Sigmoid colon (tissue), 7 donors: ENCODE measurements around the gene FZD1. TPM values are rescaled to one million over a fixed set of nuclear protein-coding genes. Genes with fewer than 3 reads are reported as not detected.

ENCODE experiments used
- DNase-seq: peaks from one replicate; pipeline ENCODE4 v3.0.0-alpha.2; 2019
- H3K27ac ChIP-seq, 4 donors: fragments of 200-600 bp; sonication (generic); one replicate each; pipeline ENCODE4 v1.5.1; 2016 to 2019; ENCODE audit warnings: mild to moderate bottlenecking in 1 of 4
- H3K27me3 ChIP-seq, 3 donors: fragments of 200-600 bp; sonication (generic); one replicate each; pipeline ENCODE4 v1.5.1; 2019; ENCODE audit warnings: mild to moderate bottlenecking in 1 of 3
- H3K36me3 ChIP-seq, 4 donors: fragments of 200-600 bp; sonication (generic); one replicate each; pipeline ENCODE4 v1.5.1; 2016 to 2019
- H3K4me1 ChIP-seq, 4 donors: fragments of 200-600 bp; sonication (generic); one replicate each; pipeline ENCODE4 v1.5.1; 2017 to 2019
- H3K4me3 ChIP-seq, 4 donors: fragments of 200-600 bp; sonication (generic); one replicate each; pipeline ENCODE4 v1.5.1; 2017 to 2019; ENCODE audit warnings: mild to moderate bottlenecking in 2 of 4, moderate library complexity in 1 of 4
- H3K9me3 ChIP-seq, 4 donors: fragments of 200-600 bp in 3 of 4; sonication (generic) in 3 of 4; one replicate each; pipeline versions ENCODE4 v1.5.1 to v1.6.1; 2013 to 2019
- CTCF ChIP-seq, 4 experiments: fragments of 450-650 bp in 3 of 4; fragments of 200-600 bp in 1 of 4; IDR thresholded peaks; one replicate each; pipeline ENCODE4 v1.5.1; 2016 to 2019; ENCODE audit warnings: antibody characterized with exemption in 4 of 4, mild to moderate bottlenecking in 3 of 4, moderate library complexity in 2 of 4
- EP300 ChIP-seq, 4 donors: sonication (generic); formaldehyde crosslinking; IDR thresholded peaks; one replicate each; pipeline ENCODE4 v1.6.1; 2017; ENCODE audit warnings: antibody characterized with exemption in 4 of 4
- POLR2A ChIP-seq, 2 donors: fragments of 450-650 bp; IDR thresholded peaks; one replicate each; pipeline ENCODE4 v1.6.1; 2016; ENCODE audit warnings: antibody characterized with exemption in 2 of 2, mild to moderate bottlenecking in 2 of 2, moderate library complexity in 2 of 2
- POLR2AphosphoS5 ChIP-seq, 4 donors: sonication (generic); formaldehyde crosslinking; IDR thresholded peaks; one replicate each; pipeline ENCODE4 v1.6.1; 2017; ENCODE audit warnings: antibody characterized with exemption in 4 of 4
- WGBS, 2 donors: extraction: QIAGEN DNeasy Blood & Tissue Kit; methylation state at CpG; one replicate each; pipeline ENCODE4 v1.1.7; 2013; 5-methylcytosine and 5-hydroxymethylcytosine counted together
- intact Hi-C: fragments of 100-400 bp; cut with DNase I; formaldehyde crosslinking; loops from one replicate; pipeline ENCODE4 v1.15.1; 2023
- polyA plus RNA-seq, 3 donors: library from polyadenylated mRNA; stranded (reverse); fragments of 200-250 nt; gene quantifications; one replicate each; pipeline ENCODE4 v1.2.3, GENCODE V29; 2013
- total RNA-seq, 4 donors: library from RNA; depleted of rRNA; stranded (reverse); fragments of >200 nt; gene quantifications; one replicate each; pipeline ENCODE4 v1.1.0, GENCODE V29; 2016
- donor health status: healthy with polysubstance abuse.
- donor health status: Bipolar disorder and iron deficiency.
- donor health status: healthy.

The FZD1 gene
- total and polyA plus RNA-seq, 7 donors: 1.2 to 20.5 (median 14.5) TPM

- Histone ChIP-seq H3K27ac (no peak overlapping the region), H3K4me1 (peaks cover 0 to 7% (median 0%) of the 10 kb centered on the region in 4 donors), H3K4me3 (no peak overlapping the region), H3K9me3 (no peaks in the 10 kb centered on the region), H3K27me3 (no peaks in the 10 kb centered on the region), H3K36me3 (no peaks in the 10 kb centered on the region)
- WGBS, 2 donors: 73 to 84% methylated on average over 3 of the region's 3 CpGs
- DNase-seq: no peak
- intact Hi-C loops: no loop called here
- TF ChIP-seq POLR2A (IDR thresholded peaks at IDR 0.05) (no peak), EP300 (IDR thresholded peaks at IDR 0.05) (no peak), POLR2AphosphoS5 (IDR thresholded peaks at IDR 0.05) (no peak), CTCF (IDR thresholded peaks at IDR 0.05) (no peak)
These were observed 24.1 kb downstream of the FZD1 start for GRCh38 chr7:91288208-91288824.

- intact Hi-C loops: no loop called here
These were observed 25.5 kb downstream of the FZD1 start for GRCh38 chr7:91289633-91290254.

GRCh38 chr7:91291302-91291701 lies 27.1 kb downstream of the FZD1 start:
- Histone ChIP-seq H3K9me3 (no peaks in the 10 kb centered on the region), H3K4me1 (peaks cover 0 to 7% (median 0%) of the 10 kb centered on the region in 4 donors), H3K27ac (no peak overlapping the region), H3K27me3 (no peaks in the 10 kb centered on the region), H3K36me3 (no peaks in the 10 kb centered on the region), H3K4me3 (no peak overlapping the region)
- no peak for DNase-seq
- TF ChIP-seq POLR2A (IDR thresholded peaks at IDR 0.05) (no peak), CTCF (IDR thresholded peaks at IDR 0.05) (no peak), POLR2AphosphoS5 (IDR thresholded peaks at IDR 0.05) (no peak), EP300 (IDR thresholded peaks at IDR 0.05) (no peak)
- WGBS, 2 donors: 84 to 91% methylated on average over 5 of the region's 5 CpGs
- intact Hi-C loops: no loop called here

More at GRCh38 chr7:91289633-91290254, 25.5 kb downstream of the FZD1 start:
- Histone ChIP-seq H3K9me3 (no peaks in the 10 kb centered on the region), H3K36me3 (no peaks in the 10 kb centered on the region), H3K27me3 (no peaks in the 10 kb centered on the region), H3K27ac (no peak overlapping the region), H3K4me1 (peaks cover 0 to 7% (median 0%) of the 10 kb centered on the region in 4 donors), H3K4me3 (no peak overlapping the region)
- no peak for DNase-seq
- TF ChIP-seq CTCF (IDR thresholded peaks at IDR 0.05): no peak
- no peak for TF ChIP-seq EP300 (IDR thresholded peaks at IDR 0.05)
- TF ChIP-seq POLR2AphosphoS5 (IDR thresholded peaks at IDR 0.05): no peak
- no peak for TF ChIP-seq POLR2A (IDR thresholded peaks at IDR 0.05)
- 39 to 72% methylated on average over 5 of the region's 5 CpGs for WGBS, 2 donors

- H3K27ac ChIP-seq: no peak overlapping the region
- H3K36me3 ChIP-seq: no peaks in the 10 kb centered on the region
- DNase-seq: no peak
- TF ChIP-seq CTCF (IDR thresholded peaks at IDR 0.05): no peak
- TF ChIP-seq POLR2A (IDR thresholded peaks at IDR 0.05): no peak
- no peak for TF ChIP-seq EP300 (IDR thresholded peaks at IDR 0.05)
- no peak for TF ChIP-seq POLR2AphosphoS5 (IDR thresholded peaks at IDR 0.05)
- intact Hi-C loops: no loop called here
- peaks cover 0 to 7% (median 0%) of the 10 kb centered on the region in 4 donors for H3K4me1 ChIP-seq
- no peaks in the 10 kb centered on the region for H3K9me3 ChIP-seq
- 80 to 81% methylated on average over 1 of the region's 1 CpG for WGBS, 2 donors
- no peak overlapping the region for H3K4me3 ChIP-seq
- H3K27me3 ChIP-seq: no peaks in the 10 kb centered on the region
These were observed 27.7 kb downstream of the FZD1 start for GRCh38 chr7:91291902-91292301.
